Activated CD4-positive, CD25-positive, alpha-beta regulatory T cell (primary cell): Measurements from ENCODE around the gene MYL4.
A peak's percentile ranks its signal among the peaks of the same experiment; 100 is the strongest.
"Not testable (repeated sequence)": the region's sequence is repeated elsewhere in the genome, so short reads cannot be mapped to it uniquely, and the experiment has no call there.

Experiments used
- DNase-seq, 4 experiments: peaks; one replicate each; lab custom pipeline; 2025; lab: John Stamatoyannopoulos, UW

MYL4 gene

DNA sequence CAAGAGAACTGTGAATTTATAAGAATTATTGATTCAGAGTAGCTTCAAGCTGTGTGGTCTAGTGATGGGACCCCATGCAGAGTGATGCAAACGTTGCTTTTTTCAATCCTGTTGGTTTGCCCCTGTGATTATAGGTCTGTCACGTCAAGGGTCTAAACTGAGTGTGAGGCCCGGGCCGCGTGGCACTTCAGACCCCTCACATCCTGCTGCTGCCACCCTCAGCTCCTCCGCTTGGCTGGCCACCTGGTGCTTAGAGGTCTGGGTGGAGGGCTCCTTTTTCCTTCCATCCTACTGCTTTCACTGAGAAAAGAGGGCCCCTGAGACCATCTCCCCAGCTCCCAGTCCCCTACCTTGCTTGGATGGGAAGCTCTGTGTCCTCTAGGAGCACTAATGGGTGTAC, 12.0 kb downstream of the MYL4 start:
- DNase-seq: no peak

DNA sequence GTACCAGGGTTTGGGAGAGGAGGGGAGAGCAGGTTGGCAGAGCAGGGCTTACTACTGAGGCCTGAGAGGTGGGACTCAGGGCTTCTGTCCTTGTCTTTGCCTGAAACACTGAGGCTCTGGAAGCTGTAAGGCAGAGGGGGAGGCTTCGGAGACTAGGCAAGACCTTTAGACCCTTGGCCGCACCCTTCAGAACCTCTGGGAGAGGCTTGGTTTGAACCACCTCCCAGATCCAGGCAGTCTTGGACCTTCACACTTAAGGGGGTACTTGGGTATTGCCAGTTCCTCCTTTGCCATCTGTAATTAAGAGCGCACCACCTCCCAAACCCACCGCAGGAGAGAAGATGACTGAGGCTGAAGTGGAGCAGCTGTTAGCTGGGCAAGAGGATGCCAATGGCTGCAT, 12.9 kb downstream of the MYL4 start:
- no peak for DNase-seq

DNA sequence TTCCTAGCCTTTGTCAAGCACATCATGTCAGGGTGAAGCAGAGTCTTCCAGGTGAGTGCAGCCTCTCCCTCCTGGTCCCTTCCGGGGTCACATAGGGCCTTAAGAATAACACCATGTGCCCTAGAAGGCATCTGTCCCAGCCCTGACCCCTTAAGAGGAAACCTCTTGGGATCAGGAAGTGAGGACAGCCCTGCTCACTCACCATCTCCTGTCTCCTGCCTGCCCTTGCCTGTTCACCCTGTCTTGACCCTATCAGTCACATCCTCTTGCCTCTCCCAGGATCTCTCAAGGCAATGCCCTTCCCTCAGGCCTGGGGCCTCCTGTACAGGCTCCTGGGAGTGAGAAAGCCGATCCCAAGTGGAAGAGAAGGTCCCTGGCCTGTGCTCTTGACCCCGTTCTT, 13.9 kb downstream of the MYL4 start:
- DNase-seq: no peak

DNA sequence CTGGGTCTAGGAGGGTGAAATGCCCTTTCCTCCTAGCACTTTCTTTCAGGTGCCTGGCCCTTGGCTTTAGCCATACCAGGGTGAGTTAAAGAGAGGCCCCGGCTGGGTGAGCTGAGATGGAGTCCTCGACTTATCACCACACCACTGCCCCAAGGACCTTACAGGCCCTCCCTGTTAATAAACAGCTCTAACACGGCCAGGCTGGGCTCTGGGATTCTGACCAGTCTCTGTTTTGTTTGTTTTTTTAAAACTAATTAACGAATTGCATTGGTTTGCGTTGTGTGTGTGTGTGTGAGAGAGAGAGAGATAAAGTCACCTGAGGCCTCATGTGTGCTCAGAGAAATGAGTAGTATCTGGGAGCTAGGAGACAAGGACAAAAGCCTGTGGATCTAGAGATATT, 14.3 kb downstream of the MYL4 start:
- no peak for DNase-seq

DNA sequence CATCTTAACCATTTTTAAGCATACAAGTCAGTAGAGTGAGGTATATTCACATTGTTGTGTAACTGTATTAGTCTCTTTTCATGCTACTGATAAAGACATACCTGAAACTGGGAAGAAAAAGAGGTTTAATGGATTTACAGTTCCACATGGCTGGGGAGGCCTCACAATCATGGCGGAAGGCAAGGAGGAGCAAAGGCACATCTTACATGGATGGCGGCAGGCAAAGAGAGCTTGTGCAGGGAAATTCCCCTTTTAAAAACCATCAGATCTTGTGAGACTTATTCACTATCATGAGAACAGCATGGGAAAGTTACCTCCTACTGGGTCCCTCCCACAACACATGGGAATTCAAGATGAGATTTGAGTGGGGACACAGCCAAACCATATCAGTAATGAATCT, 14.9 kb downstream of the MYL4 start:
- DNase-seq: not testable (repeated sequence)

DNA sequence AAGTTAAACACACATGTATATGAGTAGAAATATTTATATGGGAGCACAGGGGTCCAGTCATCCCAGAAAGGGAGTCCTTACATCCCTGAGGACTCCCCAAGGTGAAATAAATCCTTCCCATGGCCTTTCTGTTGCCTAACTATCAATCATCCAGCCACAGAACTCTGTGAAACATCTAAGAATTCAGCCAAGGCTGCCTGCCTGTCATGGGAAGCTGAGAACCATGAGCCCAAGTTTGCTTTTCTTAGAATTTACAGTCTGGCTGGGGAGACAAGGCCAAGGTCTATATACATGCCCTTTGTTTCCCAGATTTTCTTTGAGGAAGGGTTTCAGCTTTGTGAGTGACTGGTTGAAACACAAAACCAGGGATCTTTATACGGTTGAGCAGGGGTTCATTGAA, 15.8 kb downstream of the MYL4 start:
- no peak for DNase-seq

DNA sequence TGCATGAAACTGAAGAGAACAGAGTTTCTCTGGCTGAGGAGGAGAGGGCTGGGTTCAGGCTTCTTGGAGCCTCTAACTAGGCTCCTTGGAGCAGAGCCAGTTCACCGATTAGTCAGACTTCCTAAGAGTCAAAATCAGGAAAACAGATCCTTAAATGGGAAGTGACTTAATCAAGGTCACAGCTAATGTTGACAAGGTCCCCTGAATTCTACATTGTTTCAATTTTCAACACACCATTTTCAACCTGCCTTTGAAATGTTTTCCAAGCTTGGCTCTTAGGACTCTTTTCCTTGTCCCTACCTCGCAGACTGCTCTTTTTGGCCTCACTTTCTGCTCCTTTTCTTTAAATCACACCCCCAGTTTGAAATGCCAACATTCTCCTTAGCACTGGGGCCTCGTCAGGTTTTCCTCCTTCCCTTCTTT, 16.3 kb downstream of the MYL4 start:
- DNase-seq: no peak

DNA sequence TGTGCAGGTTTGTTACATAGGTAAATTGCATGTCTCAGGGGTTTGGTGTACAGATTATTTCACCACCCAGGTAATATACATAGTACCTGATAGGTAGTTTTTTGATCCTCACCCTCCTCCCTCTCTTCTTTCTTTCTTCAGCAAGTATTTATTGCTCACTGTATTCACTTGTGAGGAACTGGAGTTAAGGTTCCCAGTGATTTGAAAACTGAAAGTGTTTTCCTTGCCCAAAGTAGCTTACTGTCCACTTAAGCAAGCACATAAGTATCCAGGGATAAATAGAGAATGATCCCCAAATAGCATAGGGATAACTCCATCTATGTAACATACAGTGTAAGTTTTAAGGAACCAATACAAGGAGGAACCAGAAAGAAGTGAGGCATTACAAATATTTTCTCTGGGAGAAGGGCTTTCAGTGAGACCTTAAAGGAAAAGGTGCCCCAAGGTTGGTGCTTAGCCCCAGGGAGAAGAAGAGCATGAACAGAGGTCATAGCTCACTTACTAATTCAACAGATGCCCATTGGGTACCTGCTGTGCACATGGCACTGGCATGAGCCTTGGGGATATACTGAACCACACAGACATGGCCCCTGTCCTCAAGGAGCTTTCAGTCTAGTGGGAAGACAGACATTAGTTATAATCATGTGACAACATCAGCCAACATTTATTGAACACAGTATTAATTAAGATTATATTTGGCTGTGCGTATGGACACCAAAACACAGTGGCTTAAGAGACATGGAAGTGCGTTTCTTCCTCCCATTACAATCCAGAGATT, 17.0 kb downstream of the MYL4 start:
- no peak for DNase-seq

DNA sequence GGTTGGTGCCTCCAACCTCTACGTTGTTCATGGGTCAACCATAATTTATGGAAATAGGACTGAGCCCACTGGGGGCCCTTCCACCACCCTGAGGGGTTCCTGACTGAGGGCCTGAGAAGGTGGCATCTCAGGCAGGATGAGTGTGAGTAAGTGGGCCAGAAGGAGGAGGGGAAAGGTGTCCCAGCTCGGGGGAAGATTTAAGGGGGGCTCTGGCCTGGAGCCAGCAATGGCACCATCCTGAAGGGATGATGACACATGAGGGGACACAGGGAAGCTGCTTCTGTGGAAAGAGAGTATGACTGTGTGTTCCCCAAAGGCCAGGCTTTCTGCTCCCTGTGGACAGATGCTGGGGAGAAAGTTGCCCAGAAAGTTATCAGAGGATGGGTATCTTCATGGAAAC, 18.7 kb downstream of the MYL4 start:
- no peak for DNase-seq

DNA sequence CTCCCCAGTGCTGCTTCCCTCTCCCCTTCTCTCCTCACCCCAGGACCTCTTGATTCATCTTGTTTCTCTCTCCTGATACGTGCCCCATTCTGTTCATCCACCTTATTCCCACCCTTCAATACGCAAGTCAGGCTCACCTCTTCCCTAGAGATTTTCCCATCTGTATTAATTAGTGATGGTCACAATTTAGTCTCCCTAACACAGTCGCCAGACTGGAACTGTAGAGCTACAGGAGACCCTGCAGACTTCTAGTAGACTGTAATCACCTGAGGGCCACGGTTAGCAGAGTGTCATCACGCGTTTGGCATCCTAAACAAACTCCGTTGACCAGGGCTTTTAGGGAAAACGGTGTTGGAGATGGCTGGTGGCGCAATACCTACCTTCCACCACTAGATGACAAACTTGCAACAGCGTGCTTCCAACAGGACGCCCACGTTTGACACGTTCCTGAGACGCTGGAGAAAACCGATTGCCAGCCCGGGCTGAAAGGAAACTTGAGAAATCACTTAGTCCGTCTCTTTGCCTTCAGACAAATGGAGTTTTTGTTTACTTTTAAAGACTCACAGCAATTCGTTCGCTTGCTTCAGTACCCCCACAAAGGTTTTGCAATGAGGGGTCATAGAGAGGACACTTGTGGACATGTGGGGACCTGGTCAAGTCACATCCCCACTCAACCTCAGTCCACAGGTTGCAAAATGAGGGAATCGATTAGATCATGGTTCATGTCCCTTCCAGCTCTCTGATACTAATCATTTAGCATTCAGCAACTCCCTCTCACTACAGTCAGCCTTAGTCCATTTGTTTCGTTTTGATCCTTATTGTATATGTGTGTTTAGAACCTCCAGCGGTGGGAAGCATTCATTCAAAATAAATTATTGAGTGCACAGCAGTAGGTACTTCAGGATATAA, 20.6 kb downstream of the MYL4 start:
- peak; percentile 5 to 50 (median 20) for DNase-seq

DNA sequence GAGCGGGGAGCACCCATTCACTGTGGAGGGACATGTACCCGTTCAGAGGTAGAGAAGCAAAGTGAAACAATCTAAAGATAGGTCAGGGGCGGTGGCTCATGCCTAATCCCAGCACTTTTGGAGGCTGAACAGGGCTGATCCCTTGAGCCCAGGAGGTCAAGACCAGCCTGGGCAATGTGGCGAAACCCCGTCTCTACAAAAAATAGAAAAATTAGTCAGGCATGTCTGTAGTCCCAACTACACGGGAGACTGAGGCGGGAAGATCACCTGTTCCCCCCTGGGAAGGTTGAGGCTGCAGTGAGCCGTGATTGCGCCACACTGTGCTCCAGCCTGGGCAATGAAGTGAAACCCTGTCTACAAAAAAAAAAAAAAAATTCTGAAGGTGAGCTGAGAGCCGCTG, 21.7 kb downstream of the MYL4 start:
- DNase-seq: no peak

DNA sequence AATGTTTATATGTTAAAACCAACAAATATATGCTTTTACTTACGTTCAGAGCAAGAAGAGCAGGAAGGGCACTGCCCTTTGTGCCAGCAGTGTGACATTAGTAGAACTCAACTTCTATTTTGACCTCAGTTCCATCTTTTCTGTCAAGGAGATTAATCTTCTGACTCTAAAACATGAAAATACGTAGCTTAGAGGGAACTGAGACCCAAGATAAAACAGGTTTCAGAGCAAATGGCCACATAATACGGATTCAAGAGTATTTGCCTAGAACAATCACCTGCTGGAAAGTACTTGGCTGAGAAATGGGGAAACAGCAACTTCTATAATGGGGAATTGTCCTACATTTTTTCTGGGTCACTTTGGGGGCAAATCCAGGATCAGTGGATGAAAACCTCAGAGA, 22.2 kb downstream of the MYL4 start:
- DNase-seq: no peak

DNA sequence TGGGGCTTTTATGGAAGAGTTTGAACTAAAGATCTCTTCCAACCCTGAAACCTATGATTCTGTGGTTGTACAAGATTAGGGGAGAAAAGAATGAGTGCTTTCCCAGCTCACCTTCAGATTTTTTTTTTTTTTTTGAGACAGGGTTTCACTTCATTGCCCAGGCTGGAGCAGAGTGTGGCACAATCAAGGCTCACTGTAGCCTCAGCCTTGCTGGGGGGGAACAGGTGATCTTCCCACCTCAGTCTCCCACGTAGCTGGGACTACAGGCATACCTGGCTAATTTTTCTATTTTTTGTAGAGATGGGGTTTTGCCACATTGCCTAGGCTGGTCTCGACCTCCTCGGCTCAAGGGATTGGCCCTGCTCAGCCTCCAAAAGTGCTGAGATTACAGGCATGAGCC, 22.7 kb downstream of the MYL4 start:
- DNase-seq: no peak

DNA sequence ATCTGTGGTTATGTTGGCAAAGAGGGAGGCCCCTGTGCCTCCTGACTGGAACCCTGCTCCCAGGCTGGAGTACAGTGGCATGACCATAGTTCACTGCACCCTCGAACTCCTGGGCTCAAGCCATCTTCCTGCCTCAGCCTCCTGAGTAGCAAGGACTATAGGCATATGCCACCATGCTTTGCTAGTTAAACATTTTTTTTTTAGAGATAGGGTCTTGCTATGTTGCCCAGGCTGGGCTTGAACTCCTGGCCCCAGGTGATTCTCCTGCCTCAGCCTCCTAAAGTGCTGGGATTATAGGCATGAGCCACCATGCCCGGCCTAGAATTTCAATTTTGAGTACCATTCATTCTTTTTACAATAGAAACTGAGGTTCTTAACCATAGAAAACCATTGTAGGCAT, 23.3 kb downstream of the MYL4 start:
- DNase-seq: no peak

DNA sequence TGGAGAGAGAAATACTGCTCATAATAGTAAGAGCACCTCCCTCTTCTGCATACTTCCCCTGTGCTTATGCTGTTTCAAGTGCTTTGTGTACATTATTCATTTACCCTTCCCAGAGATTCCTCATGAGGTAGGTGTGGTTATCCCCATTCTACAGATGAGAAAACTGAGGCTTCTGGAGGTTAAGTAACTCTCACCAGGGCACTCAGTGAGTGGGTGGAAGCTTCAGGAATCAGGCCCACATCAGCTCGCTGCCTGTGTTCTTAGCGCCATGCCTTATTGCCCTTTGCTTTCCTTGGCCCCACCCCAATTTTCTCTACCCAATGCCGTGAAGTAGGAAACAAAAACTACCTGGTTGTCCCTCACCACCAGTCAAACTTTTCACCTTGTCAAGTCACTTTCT, 26.4 kb downstream of the MYL4 start:
- DNase-seq: no peak

DNA sequence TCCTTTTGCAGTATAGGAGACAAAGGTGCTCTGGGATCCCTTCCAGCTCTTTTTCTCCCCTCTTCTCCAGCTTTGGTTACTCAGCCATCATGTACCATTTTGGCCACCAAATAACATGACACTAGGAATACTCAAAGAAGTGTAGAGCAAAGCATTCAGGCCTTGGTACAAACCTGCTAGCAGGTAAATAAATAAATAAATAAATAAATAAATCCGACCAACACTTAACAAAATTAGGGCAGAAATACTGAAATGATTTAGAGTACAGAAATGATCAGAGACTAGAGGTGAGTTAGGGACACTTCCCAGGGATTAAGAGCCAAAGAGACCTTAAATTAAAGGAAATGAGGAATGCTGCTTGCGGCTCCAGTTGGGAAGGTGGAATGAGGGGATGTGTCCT, 26.8 kb downstream of the MYL4 start:
- no peak for DNase-seq

DNA sequence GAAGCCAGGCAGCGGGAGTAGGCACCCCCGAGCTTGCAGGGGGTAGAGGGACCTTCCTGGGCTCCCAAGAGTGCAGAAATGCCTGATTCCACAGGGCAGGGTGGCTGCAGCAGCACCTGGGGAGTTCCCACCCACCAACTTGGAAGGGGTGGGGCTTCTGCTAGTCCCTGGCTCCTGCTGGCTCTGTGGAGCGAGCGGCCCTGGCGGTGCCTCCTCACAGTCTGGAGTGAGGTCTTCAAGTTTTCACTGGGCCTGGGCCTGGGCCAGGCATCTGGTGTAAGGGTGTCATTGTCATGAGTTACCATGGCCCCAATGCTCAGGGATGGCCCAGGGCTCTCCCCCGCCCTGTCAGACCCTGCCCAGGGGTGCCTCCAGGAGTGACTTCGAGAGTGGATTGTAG, 28.7 kb downstream of the MYL4 start:
- no peak for DNase-seq

DNA sequence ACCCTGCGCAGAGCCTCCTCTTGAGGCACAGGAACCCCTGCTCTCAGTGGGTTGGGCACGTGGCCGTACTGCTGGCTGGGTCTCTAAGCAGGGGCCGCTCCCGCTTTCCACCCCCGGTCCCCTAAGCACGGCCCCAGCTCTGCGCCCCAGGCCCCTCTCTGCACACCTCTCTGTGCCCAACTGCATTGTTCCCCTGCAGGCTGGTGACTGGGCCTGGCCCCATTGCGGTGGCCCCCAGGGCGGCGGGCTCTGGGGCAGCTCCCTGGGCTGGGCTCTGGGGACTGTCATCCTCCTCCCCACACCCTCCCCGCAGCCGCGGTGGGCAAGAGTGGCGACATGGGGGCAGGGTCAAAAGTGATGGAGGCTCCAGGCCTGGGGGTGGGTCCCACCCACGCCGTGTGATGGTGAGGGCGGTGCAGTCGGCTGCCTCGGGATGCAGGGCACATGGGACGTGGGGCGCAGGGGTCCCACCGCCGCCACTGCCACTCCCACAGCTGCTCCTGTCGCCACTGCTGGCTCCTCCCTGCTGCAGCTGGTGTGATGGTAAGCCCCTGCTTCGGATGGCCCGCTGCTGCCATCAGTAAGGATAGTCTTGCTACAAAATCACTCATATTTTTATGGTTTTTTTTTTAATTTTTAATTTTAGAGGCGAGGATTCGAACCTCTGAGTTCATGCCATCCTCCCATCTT, 29.3 kb downstream of the MYL4 start:
- no peak for DNase-seq

DNA sequence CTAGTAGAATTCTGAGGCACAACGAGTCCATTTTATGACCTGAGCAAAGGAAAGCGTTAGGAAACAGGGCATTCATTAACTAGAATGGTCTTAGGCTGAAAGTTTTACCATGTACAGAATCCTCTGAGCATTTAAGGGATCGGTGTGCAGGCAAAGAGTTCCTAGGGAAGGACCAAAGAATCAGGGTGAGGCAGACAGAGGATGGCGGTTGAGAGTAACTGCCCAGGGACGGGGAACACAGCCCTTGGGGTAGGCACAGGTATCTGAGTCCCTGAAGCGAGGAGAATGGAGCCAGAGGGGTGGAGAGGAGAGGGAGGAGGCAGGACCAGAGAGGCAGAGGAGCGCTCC, 30.4 kb downstream of the MYL4 start:
- no peak for DNase-seq

DNA sequence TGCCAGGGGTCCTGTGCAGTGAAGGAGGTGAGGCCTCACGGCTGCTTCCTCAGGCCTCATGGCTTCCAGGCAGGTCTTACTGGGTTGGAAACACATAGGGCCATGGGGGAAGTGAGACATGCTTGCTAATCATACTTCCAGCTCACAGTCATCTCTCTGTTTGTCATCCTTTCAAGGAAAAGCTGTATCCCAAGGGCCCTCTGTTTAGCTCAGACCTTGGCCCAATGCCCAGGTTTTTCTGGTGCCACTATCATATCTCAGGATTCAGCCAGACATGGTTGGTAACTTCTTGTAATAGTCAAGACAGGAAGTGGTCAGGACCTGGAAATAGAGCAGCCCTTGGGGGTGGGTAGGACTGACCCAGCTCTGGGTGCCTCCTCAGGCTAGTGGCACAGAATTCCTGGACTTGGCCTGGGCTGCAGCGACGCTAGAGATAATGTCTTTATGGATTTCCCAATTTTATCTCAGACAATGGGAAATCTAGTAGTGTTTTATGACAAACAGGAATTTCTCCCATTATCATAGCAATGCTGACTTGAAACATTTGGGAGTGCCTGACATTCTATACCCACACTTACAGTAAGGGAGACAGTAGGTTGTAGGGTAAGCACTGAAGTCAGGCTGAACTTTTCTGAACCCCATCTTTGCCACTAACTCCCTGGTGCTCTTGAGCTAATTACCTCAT, 31.0 kb downstream of the MYL4 start:
- DNase-seq: no peak

DNA sequence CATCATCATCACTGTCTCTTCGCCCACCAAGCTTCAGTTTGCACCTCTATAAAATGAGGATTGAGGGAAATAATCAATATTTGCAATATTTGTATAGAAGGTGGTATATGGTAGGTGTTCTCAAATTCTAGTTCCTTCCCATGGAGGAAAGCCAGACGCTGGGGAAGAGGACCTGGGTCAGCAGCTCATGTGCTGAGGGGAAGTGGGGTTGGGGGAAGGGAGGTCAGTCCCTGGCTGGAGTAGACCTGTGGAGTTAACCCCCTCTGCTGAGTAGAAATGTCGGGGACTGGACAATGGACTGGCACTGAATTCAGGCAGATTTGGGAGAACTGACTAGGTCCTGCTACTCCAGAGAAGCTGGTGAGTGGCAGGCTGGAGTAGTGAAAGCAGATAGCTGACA, 31.7 kb downstream of the MYL4 start:
- DNase-seq: no peak

DNA sequence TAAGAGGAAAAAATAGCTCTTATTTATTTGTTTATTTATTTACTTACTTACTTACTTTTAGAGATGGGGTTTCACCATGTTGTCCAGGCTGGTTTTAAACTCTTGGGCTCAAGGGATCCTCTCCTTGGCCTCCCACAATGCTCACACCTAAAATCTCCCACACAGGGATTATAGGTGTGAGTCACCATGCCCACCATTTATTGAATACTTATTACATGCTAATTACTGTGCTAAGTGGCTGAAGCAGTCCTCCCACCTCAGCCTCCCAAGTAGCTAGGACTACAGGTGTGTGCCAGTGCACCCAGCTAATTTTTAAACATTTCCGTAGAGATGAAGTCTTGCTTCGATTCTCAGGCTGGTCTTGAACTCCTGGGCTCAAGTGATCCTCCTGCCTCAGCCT, 33.5 kb downstream of the MYL4 start:
- DNase-seq: no peak
